Activated naive CD4-positive, alpha-beta T cell (primary cell): ENCODE data around the gene CCL11.

Experiments
- DNase-seq, 4 experiments: peaks; one replicate each; lab custom pipeline; 2025; lab: John Stamatoyannopoulos, UW

Gene CCL11

DNA sequence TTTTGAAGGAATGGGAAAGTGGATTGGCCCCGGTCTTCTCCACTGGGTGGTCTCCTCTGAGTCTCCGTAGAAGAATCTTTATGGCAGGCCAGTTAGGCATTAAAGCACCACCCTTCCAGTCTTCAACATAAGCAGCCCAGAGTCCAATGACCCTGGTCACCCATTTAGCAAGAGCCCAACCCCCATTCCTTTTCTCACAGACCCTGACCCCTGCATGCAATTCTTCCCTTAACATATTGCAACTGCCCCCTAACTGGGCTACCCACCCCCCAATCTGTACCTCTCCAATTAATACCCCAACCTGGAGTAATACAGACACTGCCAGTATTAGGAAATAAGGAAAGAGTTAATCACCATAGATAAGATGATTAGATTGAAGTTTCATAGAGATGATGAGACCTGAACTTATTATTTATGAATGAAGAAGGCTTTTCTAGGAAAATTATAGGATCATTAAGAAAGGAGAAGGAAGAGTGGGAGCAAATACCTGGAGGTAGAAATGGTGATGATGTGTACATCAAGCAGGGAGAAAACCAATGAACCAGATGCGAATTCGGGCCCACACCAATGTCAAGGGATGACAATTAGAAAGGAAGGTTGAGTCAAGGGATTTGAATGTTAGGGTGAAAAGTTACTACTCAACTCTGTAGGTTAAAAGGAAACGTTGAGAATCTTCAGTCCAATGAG is 28.1 kb upstream of the CCL11 start:
- DNase-seq, result no peak

DNA sequence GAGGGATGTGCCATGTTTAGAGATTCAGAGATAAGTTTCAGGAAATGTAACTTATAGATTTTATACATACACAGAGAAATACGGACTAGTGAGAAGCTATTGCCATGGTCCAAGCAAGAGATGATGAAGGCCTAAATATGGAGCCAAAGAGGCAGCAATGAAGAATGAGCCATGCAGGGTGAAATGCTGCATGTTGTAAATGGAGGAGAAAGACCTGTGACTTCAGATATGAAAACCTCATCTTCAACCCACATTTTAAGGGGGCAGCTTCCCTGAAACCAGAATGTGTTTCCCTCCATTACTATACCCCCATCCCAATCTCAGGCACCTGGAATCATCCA is 27.6 kb upstream of the CCL11 start:
- DNase-seq, result no peak

DNA sequence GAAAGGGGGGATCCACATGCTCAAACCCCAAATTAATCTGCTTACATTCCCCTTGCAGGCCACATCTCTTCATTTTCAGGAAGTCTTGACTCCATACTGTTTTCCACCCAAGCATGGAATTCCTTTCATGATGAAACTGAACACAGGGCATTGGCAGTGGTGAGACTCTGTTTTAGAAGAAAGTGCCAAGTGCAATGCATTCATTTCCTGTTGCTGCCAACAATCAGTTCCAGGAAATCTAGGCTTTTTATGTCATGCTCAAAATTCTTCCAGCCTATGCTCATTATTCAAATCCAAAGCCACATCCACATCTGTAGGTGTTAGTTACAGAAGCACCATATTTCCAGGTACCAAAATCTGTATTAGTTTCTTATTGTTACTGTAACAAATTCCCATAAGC is 26.4 kb upstream of the CCL11 start:
- no peak for DNase-seq

DNA sequence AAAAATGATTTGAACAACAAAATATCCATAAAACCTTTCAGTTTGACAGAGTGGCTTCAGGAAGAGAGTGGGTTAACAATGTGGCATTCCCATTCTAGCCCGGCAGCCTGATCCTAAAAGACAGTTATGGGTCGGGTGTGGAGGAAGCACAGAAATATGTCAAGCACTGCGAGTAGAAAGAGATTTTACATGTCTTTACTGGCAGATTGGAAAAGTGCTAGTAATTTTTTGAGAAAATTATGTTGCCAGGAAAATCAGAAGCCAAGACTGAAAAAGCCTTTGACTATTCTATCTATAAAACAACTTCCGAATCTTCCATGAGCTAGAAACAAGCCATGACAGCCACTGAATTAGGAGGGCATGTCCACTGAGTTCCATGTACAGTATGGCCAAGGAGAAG is 24.7 kb upstream of the CCL11 start:
- DNase-seq, result no peak

DNA sequence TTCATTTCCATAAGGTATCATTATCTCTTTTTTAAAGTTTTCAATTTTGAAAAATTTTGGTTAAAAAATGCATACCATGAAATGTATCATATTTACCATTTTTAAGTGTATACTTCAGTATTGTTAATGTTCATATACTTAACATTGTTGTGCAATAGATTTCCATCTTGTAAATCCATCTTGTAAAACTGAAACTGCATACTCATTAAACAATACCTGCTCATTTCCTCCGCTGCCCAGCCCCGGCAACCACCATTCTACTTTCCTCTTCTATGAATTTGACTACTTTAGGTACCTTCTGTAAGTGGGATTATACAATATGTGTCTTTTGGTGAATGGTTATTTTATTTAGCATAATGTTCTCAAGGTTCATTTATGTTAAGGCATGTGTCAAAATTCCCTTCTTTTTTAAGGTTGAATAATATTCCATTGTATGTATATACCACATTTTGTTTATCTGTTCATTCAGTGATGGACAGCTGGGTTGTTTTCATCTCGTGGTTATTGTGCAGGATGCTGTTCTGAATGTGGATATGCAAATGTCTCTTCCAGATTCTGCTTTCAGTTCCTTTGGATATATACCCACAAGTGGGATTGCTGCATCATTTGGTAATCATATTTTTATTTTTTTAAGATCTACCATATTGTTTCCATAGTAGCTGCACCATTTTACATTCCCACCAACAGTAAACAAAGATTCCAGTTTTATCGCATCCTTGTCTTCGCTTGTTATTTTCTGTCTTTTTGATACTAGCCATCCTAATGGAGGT is 23.8 kb upstream of the CCL11 start:
- no peak for DNase-seq

DNA sequence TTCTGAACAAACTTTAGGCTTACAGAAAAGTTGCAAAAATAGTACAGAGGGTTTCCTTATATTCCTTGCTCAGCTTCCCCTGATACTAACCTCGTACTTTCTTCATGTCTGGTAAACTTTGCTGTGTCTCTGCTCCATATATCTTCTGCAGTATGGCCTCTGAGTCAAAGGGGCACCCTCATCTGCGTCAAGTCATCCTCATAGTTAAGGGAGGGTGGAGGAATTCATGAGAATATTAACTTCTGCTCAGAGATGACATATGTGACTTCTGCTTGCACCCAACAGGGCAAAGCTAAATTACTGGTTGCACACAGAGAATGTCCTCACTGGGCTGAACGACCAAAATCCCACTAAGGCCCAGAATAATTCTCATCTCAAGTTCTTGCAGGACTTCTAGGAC is 19.8 kb upstream of the CCL11 start:
- DNase-seq, result no peak

DNA sequence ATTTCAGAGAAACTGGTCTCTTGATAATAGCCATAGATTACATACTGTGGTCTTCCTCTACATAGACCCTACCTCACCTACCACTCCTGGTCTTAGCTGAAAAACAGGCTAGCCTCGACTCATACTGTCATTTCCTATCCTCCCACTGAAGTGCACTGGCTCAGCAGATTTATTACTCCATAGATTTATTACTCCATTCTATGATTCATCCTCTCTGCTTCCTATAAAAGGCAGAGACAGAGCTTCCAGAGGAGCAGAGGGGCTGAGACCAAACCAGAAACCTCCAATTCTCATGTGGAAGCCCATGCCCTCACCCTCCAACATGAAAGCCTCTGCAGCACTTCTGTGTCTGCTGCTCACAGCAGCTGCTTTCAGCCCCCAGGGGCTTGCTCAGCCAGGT is 15.6 kb upstream of the CCL11 start, which contains the start of gene CCL7:
Gene CCL7, plus strand, starts transcription at position 253 of the 400 bp plus-strand sequence. Its CDS starts 70 bp downstream, at position 323.
- DNase-seq, result no peak

DNA sequence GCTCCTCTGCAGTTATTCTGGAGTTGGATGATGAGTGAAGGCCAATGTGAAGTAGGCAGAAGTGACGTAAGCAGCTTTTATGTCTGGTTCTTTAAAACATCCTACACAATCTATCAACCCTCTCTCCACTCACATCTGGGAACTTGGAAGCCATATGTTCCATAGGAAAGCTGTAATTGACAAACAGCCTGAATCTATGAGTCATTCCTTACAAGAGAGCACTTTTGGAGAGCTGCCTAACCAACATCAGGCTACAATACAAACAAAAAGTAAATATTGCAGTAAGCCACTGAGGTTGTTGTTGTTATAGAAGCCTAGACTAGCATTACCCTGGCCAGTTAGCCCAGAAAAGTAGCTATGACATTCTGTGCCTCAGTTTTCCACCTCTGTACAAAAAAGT is 9.7 kb upstream of the CCL11 start:
- DNase-seq, result no peak

DNA sequence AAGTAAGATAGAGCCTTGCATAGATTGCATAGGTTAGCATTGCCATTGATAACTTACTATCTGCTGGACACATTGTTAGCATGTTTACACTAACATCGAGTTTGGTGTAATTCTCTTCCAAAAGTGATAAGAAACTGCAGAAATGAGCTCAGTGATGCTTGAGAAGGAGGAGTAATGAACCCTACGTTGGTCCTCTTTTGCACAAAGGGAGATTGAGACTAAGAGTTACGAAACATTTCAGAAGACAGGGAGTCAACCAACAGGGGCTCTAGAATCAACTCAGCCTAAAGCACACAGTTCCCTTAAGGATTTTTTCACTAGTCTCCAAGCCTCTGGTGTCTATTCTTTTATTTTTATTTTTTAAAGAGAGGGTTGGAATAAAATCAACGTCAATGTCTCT is 8.7 kb upstream of the CCL11 start:
- no peak for DNase-seq

DNA sequence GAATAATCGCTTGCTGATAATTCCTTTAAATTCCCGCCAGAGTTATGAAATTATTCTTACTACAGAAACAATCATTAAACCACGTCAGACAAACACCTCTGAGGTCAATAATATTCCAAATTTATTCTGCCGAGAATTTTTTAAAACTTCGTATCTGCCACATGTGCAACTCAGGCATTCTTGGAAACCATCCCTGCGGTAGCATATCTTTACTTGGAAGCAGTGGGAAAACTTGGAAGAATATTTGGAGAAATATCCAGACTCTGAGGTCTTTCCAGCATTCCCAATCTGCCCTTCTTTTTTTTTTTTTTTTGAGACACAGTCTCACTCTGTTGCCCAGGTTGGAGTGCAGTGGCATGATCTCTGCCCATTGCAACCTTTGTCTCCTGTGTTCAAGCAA is 2.0 kb upstream of the CCL11 start:
- no peak for DNase-seq

DNA sequence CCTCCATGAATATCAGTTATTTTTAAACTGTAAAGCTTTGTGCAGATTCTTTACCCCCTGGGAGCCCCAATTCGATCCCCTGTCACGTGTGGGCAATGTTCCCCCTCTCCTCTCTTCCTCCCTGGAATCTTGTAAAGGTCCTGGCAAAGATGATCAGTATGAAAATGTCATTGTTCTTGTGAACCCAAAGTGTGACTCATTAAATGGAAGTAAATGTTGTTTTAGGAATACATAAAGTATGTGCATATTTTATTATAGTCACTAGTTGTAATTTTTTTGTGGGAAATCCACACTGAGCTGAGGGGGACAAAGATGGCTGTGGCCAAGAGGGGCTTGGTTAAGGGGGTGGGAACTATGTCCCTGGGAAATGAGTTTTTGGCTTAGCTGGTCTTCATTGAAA is 2.3 kb downstream of the CCL11 start:
- no peak for DNase-seq

DNA sequence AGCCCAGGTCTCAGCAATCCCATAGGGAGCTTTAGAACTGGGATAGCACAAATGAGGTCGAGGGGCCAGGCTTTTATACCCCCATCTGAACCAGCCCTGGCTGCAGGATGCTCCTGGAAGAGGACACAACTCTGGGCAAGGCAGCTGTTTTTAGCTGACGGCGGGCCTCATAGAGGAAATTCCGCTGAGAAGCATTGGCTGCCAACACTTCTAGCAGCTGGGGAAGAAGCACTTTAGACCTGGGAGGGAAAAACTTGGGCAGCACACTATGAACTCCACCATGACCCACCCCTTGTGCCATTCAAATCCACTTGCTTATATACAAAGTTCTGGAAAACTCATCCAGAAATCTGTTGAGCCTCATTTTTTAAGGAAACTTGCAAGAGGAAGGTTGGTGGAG is 5.0 kb downstream of the CCL11 start:
- DNase-seq, result no peak

DNA sequence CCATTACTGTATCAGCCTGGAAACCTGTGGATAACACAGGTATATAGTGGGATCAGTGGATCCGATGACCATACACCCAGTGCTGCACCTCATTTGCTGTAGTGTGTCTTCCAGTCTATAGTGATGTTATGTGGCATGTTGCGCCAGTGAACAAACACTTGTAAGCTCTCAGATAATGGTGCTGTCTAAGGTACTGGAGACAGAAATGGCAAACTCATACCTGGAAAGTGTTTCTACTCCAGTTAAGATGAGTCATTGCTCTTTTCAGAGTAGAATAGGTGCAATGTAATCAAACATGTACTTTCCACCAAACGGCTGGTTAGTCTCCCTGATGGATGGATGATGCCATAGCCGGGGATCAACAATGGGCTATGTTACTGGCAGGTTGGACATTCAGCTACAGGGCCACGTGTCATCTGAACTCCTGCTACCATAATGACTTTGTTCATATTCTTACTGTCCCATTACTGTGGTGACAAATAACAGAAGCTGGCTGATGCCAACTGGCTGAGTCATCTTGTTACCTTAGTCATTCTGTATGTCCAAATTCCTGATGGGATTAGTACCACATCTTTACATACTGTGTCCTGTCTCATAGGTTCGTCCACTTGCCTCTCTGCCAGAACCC is 6.3 kb downstream of the CCL11 start:
- DNase-seq, result no peak

DNA sequence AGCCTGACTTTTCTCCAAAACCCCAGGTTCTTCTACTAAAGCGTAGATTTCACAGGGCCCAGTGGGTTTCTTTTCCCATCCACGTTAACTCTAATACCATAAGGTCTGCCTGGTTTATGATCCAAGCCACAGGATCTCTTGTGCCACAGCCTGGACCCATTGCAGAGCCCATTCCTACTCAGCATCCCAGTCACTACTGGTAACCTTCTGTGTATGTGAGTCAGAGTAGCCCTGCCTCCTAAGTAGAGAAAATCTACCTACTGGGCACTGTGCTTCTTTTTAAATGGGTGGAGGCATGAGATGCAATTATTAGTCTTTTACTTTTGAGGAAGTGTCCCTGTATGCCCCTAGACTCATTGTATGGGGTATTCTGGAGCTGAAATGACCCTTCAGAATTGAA is 13.5 kb downstream of the CCL11 start:
- DNase-seq, result no peak

DNA sequence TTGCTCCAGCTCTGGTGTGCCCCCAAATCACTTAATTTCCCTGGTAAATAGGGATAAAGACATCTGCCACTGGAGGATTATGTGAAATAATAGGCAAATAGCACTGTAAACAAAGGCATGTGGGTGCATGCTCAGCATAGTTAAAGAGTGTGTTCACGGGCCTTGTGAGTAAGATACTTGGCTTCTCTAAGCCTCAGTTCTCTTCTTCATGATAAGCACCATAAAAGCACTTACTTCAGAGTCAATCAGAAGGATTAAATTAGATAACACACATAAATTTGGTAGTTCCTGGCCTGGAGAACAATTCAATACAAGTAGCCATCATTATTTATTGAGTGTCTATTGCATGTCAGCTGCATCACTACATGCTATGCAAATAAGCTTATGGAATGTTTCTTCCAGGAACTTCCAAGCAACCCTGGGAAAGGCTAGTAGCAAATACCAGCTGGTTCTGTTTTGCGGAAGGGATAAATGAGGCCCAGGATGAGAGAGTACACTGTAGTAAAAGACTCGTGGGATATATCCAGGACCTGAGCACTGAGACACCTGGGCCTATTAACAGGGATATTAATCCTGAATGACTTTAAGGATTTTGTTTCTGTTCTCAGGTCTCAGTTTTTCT is 14.5 kb downstream of the CCL11 start:
- no peak for DNase-seq

DNA sequence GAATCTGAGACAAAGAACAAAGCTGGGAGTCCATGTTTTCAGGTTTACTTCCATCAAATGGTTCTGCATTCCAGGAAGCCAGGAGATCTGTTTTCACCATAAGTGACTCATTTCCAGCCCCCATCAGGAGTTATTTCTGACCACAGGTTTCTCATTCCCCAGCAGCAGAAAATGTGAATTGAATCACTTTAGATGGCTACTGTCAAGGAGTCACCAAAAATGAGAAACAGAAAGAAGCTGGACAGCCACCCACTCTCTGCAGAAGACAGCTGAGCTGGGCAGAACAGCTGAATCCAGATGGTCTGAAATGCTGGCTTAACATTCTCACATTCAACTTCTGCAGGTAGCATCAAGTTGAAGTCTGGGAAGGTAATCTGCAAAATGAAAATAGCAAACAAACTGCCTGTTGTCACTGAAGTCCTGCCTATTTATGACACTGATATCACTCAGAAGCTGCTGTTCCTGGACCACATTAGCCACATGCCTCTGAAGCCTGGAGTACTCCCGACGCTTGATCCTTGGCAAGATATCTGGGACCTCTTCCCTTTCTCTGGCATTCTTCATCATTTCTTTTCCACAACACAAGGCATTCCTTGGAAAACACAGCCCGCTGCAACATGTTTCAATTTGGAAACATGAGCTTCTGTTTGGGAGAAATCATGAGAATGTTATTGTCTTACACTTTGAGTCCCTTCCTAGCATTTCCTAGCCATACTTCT is 15.3 kb downstream of the CCL11 start:
- DNase-seq, result no peak

DNA sequence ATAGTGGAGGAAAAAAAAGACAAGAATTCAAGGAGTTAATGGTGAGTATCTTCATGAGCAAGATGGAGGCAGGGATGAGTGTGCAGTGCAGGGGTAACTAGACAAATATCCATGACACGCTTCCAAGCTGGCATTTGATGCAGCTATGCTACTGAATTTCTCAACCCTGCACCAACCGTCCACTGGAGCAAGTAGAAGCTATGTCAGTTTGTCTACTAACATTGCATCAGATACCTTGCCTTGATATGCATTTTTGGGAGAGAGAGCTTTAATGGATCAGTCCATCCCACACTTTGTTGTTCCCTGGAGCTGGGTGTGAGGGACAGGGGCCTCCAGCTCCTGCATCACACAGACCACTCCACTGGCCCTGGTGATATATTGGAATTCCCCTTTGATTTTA is 16.4 kb downstream of the CCL11 start:
- no peak for DNase-seq

DNA sequence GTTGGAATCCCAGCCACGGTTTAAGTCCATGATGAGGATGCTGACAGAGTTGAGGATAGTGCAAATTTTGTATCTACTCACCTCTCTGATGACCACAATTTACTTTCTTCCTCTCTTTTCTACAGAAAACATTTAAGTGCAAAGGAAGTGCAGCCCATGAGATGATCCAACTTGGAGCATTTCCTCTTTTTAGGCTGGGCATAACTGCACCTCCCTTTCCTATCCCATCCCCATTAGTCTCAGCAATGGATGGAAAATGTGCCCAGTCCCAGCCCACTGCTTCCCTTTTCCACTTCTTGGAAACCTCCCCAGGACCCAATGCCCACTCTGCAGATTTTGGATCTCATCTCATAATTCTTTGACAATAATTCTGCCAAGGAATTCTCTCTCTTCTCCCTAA is 17.1 kb downstream of the CCL11 start:
- no peak for DNase-seq

DNA sequence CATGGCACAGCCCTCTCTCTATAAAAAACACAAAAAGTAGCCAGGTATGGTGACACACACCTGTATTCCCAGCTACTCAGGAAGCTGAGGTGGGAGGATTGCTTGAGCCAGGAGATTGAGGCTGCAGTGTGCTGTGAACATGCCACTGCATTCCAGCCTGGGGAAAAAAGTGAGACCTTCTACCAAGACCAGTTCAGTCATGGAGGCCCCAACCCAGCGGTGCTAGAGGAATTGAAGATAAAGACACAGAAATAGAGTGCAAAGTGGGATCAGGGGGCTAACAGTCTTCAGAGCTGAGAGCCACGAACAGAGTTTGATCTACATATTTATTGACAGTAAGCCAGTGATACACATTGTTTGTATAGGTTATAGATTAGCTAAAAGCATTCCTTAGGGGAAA is 18.1 kb downstream of the CCL11 start:
- no peak for DNase-seq

DNA sequence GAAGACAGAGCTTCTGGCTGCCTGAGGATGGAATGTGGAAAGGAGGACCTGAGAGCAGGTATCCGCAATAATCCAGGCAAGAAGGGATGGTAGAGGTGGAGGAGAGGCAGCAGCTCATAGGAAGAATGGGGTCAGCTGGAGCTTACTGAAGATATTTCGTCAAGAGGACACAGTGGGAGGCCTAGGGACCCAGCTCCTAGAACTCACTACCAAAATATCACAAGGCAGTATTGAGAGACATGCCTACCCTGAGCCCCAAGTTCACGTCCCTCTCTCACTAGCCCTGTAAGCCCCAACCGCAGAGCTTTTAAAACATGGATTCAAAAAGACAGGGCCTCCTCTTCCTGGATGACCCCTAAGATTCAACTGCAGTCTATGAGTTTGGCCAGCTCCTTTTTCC is 19.5 kb downstream of the CCL11 start:
- no peak for DNase-seq

DNA sequence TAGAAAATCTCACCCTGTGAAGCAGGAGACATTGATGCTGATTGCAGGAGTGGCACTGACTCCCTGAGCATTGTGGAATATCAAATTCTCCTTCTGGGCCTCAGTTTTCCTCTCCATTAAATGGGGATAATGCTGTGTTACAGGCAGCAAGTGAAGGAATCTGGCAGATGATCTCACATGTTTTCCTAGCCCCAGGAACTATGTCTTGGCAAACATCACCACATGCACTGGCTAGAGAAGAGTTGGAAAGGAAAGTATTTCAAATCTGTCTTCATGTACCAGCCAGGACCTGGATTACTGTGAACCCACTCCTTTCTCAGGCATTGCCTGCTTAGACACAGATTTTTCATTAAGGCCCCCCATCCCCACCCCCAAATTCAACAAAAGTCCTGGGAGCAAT is 20.1 kb downstream of the CCL11 start:
- no peak for DNase-seq

DNA sequence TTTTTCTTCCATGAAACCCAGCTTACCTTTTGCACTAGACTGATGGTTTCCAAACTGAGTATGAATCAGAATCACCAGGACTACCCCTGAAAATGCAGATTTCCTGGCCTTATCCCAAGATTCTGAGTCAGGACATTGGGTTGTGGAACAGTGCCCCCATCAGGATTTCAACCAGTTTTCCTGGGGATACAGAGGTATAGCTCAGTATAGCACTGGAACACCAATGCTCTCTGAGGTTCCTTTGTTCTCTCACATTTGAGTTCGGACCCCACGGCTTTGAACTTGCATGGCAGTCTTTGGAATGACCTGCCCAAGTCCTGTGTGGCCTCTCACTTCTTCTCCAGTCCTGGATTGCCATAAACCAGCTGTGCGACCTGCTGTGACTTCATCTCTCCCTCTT is 20.9 kb downstream of the CCL11 start:
- DNase-seq, result no peak
